Esophagus muscularis mucosa (tissue), 4 donors: ENCODE data around the gene GRK5. TPM values are rescaled to one million over a fixed set of nuclear protein-coding genes. Genes with fewer than 3 reads are reported as not detected.

Experiments
- DNase-seq: peaks from one replicate; pipeline ENCODE4 v3.0.0-alpha.2; 2017; ENCODE audit errors: extremely low spot score
- H3K27ac ChIP-seq, 4 donors: fragments of 200-600 bp; sonication (generic); replicated peaks in 1 of 4; 1 replicate in 3 of 4; 2 replicates in 1 of 4; pipeline ENCODE4 v1.5.1; 2016 to 2019; ENCODE audit warnings: mild to moderate bottlenecking in 1 of 4
- H3K27me3 ChIP-seq, 4 donors: fragments of 200-600 bp; sonication (generic); one replicate each; pipeline versions ENCODE4 v1.5.1 to v1.6.0; 2016 to 2019
- H3K36me3 ChIP-seq, 4 donors: fragments of 200-600 bp; sonication (generic); one replicate each; pipeline ENCODE4 v1.5.1; 2016 to 2019
- H3K4me1 ChIP-seq, 4 donors: fragments of 200-600 bp; sonication (generic); one replicate each; pipeline ENCODE4 v1.5.1; 2016 to 2019
- H3K4me3 ChIP-seq, 4 donors: fragments of 200-600 bp; sonication (generic); 1 replicate in 2 of 4; 2 replicates in 2 of 4; pipeline ENCODE4 v1.5.1; 2016 to 2019; ENCODE audit warnings: mild to moderate bottlenecking in 4 of 4, moderate library complexity in 1 of 4
- H3K9me3 ChIP-seq, 4 donors: fragments of 200-600 bp; sonication (generic); 1 replicate in 3 of 4; 2 replicates in 1 of 4; pipeline ENCODE4 v1.5.1; 2016 to 2019
- EP300 ChIP-seq: sonication (generic); formaldehyde crosslinking; IDR thresholded peaks from one replicate; pipeline ENCODE4 v1.6.1; 2017; ENCODE audit warnings: antibody characterized with exemption
- POLR2A ChIP-seq: fragments of 450-650 bp; IDR thresholded peaks from one replicate; pipeline ENCODE4 v1.6.1; 2017; ENCODE audit warnings: antibody characterized with exemption, moderate library complexity, mild to moderate bottlenecking, low read depth
- POLR2AphosphoS5 ChIP-seq, 2 donors: sonication (generic); formaldehyde crosslinking; IDR thresholded peaks; one replicate each; pipeline ENCODE4 v1.6.1; 2017; ENCODE audit warnings: antibody characterized with exemption in 2 of 2
- WGBS: methylation state at CpG from one replicate; pipeline ENCODE4 v1.1.5; 2018; 5-methylcytosine and 5-hydroxymethylcytosine counted together
- intact Hi-C: fragments of 100-400 bp; cut with DNase I; formaldehyde crosslinking; loops from one replicate; pipeline ENCODE4 v1.15.1; 2023
- total RNA-seq, 4 donors: library from RNA; depleted of rRNA; stranded (reverse); fragments of >200 nt; gene quantifications; one replicate each; pipeline versions ENCODE4 v1.1.0 to v1.2.1, GENCODE V29; 2016
- TF ChIP-seq, protein P1 (sequence below), 3 experiments: fragments of 200-600 bp in 2 of 3; fragments of 450-650 bp in 1 of 3; sonication (generic) in 2 of 3; IDR thresholded peaks; one replicate each; pipeline ENCODE4 v1.5.1; 2017 to 2019; ENCODE audit warnings: antibody characterized with exemption in 3 of 3, mild to moderate bottlenecking in 2 of 3, moderate library complexity in 1 of 3

GRK5 gene
- total RNA-seq, 4 donors from 2014 or later = 39.6 to 64.4 (median 50.7) TPM

DNA sequence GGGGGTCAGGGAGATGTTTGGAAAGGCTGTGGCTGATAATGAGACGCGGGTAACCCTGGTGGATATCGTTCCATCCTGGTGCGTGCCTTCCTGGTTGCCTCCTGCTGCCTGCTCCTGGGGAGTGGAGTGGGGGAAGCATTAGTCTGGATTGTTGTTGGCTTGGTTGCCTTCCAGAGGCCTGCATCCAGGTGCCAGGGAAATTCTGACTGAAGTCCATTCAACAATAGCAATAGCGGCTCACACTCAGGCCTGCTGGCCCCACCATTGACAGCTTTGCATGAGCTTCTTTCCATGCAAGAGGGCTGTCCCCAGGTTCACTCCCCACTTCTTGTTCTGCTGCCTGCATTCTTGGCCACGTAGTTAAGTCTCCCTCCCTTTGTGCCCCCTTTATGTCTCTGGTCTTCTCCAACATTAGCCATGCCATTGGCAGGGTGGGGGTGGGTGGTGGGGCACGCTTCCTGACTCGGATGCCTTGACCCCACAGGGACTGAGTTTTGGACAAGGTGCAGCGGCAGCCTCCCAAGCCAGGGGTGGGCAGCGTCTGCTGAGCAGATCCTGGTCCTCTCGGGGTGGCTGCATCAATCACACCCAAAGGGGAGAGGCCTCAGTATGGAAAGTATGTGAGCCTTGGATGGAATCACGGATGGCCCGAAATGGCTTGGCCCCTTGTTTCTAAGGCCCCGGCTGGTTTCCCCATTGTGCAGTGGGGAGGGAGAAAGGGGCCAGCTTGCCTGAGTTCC lies 150.2 kb downstream of the GRK5 start:
- intact Hi-C loops = no loop called here
- Histone ChIP-seq H3K9me3 (peaks cover 0 to 12% (median 3%) of the 10 kb centered on the region in 4 donors), H3K27me3 (no peaks in the 10 kb centered on the region), H3K36me3 (no peaks in the 10 kb centered on the region), H3K4me3 (no peak overlapping the region), H3K4me1 (peaks cover 38 to 47% (median 43%) of the 10 kb centered on the region in 4 donors), H3K27ac (peak overlapping the region in 1 of 4 donors; percentile 26)
- 56% methylated on average over 14 of the region's 14 CpGs for WGBS
- no peak for DNase-seq
- TF ChIP-seq, protein P1, sequence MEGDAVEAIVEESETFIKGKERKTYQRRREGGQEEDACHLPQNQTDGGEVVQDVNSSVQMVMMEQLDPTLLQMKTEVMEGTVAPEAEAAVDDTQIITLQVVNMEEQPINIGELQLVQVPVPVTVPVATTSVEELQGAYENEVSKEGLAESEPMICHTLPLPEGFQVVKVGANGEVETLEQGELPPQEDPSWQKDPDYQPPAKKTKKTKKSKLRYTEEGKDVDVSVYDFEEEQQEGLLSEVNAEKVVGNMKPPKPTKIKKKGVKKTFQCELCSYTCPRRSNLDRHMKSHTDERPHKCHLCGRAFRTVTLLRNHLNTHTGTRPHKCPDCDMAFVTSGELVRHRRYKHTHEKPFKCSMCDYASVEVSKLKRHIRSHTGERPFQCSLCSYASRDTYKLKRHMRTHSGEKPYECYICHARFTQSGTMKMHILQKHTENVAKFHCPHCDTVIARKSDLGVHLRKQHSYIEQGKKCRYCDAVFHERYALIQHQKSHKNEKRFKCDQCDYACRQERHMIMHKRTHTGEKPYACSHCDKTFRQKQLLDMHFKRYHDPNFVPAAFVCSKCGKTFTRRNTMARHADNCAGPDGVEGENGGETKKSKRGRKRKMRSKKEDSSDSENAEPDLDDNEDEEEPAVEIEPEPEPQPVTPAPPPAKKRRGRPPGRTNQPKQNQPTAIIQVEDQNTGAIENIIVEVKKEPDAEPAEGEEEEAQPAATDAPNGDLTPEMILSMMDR (IDR thresholded peaks at IDR 0.05) = no peak
- TF ChIP-seq POLR2AphosphoS5 (IDR thresholded peaks at IDR 0.05) (no peak), EP300 (no peak), POLR2A (no peak)

DNA sequence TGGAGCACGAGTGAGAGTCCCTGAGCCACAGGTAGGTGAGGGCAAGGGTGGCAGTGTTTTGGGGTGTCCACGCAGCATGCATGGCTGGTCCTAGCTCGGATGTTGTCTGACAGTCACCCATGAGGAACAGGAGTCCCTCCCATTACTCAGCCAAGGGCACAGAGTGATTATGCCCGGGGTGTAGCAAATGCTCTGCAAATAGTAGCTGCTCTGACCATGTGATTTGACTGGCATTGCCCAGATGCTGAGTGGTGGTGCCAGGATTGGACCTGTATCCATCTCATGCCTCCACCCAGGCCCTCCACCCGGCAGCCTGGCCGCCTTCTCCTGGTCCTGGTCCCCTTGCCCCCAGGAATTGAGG lies 150.8 kb downstream of the GRK5 start:
- Histone ChIP-seq H3K4me1 (peaks cover 38 to 46% (median 42%) of the 10 kb centered on the region in 4 donors), H3K4me3 (no peak overlapping the region), H3K27me3 (no peaks in the 10 kb centered on the region), H3K9me3 (peaks cover 0 to 12% (median 3%) of the 10 kb centered on the region in 4 donors), H3K36me3 (no peaks in the 10 kb centered on the region), H3K27ac (no peak overlapping the region)
- DNase-seq = no peak
- intact Hi-C loops = no loop called here
- WGBS = 93% methylated on average over 5 of the region's 6 CpGs
- TF ChIP-seq POLR2A = no peak
- TF ChIP-seq EP300 = no peak
- TF ChIP-seq, protein P1 (IDR thresholded peaks at IDR 0.05) = no peak
- TF ChIP-seq POLR2AphosphoS5 (IDR thresholded peaks at IDR 0.05) = no peak

DNA sequence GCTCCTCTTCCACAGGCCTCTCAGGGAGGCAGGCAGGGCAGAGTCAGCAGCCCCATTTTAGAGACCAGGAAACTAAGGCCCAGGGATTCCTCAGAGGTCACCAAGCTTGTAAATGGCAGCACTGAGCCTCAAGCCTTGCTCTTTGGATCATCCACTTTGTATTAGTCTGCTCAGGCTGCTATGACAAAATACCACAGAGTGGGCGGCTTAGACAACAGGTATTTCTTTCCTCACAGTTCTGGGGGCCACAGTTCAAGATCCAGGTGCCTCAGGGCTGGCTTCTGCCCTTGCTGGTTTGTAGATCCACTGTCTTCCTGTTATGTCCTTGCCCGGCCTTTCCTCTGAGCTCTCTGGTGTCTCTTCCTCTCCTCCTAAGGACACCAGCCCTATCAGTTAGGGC lies 151.2 kb downstream of the GRK5 start:
- Histone ChIP-seq H3K27me3 (no peaks in the 10 kb centered on the region), H3K27ac (no peak overlapping the region), H3K36me3 (no peaks in the 10 kb centered on the region), H3K4me3 (no peak overlapping the region), H3K4me1 (peaks cover 38 to 46% (median 42%) of the 10 kb centered on the region in 4 donors), H3K9me3 (peaks cover 0 to 12% (median 3%) of the 10 kb centered on the region in 4 donors)
- 100% methylated on average over 2 of the region's 2 CpGs for WGBS
- intact Hi-C loops = no loop called here
- TF ChIP-seq POLR2A (no peak), POLR2AphosphoS5 (IDR thresholded peaks at IDR 0.05) (no peak), EP300 (no peak)
- TF ChIP-seq, protein P1 (IDR thresholded peaks at IDR 0.05) = no peak
- no peak for DNase-seq

DNA sequence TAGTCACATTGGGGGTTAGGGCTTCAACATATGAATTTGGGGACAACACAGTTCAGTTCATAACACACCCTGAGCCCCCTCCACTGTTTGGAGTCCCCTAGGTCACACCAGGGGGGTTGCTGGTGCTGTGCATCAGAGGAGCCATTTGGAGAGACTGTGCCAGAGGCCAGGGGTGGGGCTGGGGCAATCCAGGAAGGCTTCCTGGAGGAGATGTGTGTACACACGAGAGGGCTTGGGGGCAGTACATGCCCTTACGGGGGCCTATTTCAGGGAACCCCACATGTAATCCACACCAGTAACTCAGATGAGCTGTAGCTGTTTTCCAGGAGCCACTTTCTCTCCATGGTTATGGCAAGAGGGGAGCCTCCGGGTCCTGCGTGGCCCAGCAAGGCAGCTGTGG lies 151.7 kb downstream of the GRK5 start:
- no peak for TF ChIP-seq EP300
- TF ChIP-seq POLR2AphosphoS5 (IDR thresholded peaks at IDR 0.05) = no peak
- TF ChIP-seq POLR2A = no peak
- TF ChIP-seq, protein P1 (IDR thresholded peaks at IDR 0.05) = no peak
- intact Hi-C loops = no loop called here
- no peak overlapping the region for H3K27ac ChIP-seq
- H3K4me1 ChIP-seq = peaks cover 43 to 49% (median 46%) of the 10 kb centered on the region in 4 donors
- peaks cover 0 to 12% (median 3%) of the 10 kb centered on the region in 4 donors for H3K9me3 ChIP-seq
- no peak for DNase-seq
- H3K27me3 ChIP-seq = no peaks in the 10 kb centered on the region
- H3K4me3 ChIP-seq = no peak overlapping the region
- H3K36me3 ChIP-seq = no peaks in the 10 kb centered on the region
- WGBS = 77% methylated on average over 4 of the region's 4 CpGs
